GM12892 (cell line): ENCODE results near the gene NDOR1.
A peak's percentile ranks its signal among the peaks of the same experiment; 100 is the strongest.

Experiments
- DNase-seq: peaks from one replicate; pipeline ENCODE4 v3.0.0; 2011; ENCODE audit not compliant: insufficient read length
- FAIRE-seq: peaks from 2 replicates; lab custom pipeline; 2011; peaks lifted over from hg19 to GRCh38; lab: Jason Lieb, UNC
- POLR2A ChIP-seq: IDR thresholded peaks from 2 replicates; pipeline ENCODE4 v1.6.1; 2011; ENCODE audit warnings: low read depth, low read length, control low read depth
- POLR2AphosphoS5 ChIP-seq: IDR thresholded peaks from 2 replicates; pipeline ENCODE4 v1.6.1; 2011; ENCODE audit warnings: low read depth, low read length, control low read depth
- TAF1 ChIP-seq: IDR thresholded peaks from 2 replicates; pipeline ENCODE4 v1.6.1; 2011; ENCODE audit warnings: low read depth, mild to moderate bottlenecking, control low read depth, low read length, borderline replicate concordance

Gene NDOR1

GRCh38 chr9:137162505-137163364 lies 42.8 kb upstream of the NDOR1 start:
- DNase-seq, result no peak
- no peak for TF ChIP-seq TAF1
- TF ChIP-seq POLR2A, result no peak
- TF ChIP-seq POLR2AphosphoS5, result no peak
- FAIRE-seq, result no peak

DNA sequence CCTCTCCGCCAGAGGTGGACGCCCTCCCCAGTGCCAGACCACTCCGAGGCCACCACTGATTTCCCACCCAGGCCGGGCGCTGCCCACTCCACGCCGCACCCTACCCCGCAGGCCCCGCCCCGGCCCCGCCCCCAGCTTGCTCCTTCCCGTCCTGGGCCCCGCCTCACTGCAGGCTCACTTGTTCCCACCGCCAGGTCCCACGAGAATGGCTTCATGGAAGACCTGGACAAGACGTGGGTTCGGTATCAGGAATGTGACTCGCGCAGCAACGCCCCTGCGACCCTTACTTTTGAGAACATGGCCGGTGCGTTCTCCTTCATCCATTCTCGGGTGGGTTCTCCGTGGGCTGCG lies 42.2 kb upstream of the NDOR1 start:
- no peak for TF ChIP-seq POLR2A
- TF ChIP-seq TAF1, result no peak
- no peak for TF ChIP-seq POLR2AphosphoS5
- no peak for DNase-seq
- FAIRE-seq, result no peak

DNA sequence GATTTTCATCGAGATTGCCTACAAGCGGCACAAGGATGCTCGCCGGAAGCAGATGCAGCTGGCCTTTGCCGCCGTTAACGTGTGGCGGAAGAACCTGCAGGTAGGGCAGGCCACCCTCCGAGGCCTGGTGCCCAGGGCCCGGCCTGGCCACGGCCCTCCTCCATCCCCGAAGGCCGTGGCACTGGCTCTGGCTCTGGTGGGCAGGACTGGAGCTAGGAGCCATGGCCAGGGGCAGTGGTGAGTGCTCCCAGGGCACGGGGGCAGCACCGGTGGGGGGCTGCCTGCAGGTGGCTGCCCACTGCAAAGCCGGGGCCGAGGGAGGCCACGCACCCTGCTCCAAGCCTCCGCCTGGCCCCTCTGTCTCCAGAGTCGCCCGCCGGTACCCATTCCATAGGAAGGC lies 41.7 kb upstream of the NDOR1 start:
- no peak for DNase-seq
- TF ChIP-seq POLR2AphosphoS5 (no peak), POLR2A (no peak), TAF1 (no peak)
- FAIRE-seq, result no peak

DNA sequence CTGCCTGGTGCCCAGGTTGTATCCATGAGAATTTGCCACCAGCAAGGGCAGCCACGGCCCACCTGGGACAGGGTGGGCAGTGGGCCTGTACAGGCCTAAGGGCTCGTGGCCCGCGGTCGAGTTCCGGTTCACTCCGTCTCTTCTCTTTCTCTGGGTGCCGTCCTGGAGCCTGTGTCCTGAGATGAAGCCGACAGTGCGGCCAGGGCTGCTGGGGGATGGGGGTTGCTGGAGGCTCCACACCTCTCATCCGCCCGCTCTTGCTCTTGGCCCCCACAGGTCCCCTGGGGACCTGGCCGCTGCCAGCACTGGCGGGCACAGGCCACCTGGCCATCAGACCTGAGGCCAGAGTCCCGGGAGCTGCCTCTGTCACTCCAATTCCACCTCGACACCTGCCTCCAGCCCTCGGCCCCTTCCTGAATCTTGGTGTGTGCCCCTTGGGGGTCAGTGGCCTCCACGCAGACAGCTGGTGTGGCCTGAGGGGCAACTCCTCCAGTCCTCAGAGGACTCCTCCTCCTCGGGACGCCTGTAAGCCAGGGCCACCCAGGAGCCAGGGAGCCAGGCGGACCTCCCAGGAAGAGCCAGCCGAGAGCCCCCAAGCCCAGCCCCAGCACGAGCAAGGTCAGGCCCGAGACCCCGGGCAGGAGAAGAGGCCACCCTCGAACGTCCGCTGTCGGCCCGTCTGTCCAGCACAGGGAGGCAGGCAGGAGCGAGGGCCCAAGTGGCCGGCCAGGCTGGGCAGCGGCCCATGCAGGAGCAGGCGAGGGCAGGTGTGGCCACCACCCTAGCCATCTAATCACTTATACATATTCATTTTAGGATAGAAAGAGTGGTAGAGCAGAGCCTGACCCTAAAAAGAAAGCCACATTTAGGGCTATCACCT lies 40.9 kb upstream of the NDOR1 start:
- no peak for TF ChIP-seq TAF1
- no peak for TF ChIP-seq POLR2A
- no peak for TF ChIP-seq POLR2AphosphoS5
- FAIRE-seq, result no peak
- DNase-seq, result no peak

DNA sequence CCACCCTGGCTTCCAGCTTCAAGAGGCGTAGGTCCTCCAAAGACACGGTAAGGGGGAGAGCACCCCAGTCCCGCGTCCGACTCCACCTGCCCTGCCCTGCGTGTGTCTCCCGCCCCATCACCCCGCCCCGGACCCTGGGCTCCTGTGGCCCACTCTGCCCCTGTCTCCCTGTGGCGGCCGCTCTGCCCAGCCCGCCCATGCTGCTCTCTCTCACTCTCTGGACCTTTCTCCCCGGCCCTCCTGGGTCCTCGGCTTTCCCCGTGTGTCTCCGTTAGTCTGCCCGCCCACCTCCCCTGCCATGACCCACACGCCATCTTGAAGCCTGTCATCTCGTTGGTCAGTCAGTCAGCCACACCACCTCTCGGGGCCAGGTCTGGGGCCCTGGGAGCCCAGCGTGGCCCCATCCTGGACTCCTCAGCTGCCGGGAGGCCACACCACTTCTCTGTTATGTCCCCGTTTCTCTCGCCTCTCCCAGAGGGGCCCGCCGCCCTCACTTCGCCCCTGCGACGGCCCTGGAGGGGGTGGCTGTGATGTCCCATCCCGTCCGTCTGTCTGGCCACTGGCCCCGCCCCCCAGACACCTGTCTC lies 40.2 kb upstream of the NDOR1 start:
- DNase-seq (no peak), FAIRE-seq (no peak)
- TF ChIP-seq POLR2A (no peak), POLR2AphosphoS5 (no peak), TAF1 (no peak)

DNA sequence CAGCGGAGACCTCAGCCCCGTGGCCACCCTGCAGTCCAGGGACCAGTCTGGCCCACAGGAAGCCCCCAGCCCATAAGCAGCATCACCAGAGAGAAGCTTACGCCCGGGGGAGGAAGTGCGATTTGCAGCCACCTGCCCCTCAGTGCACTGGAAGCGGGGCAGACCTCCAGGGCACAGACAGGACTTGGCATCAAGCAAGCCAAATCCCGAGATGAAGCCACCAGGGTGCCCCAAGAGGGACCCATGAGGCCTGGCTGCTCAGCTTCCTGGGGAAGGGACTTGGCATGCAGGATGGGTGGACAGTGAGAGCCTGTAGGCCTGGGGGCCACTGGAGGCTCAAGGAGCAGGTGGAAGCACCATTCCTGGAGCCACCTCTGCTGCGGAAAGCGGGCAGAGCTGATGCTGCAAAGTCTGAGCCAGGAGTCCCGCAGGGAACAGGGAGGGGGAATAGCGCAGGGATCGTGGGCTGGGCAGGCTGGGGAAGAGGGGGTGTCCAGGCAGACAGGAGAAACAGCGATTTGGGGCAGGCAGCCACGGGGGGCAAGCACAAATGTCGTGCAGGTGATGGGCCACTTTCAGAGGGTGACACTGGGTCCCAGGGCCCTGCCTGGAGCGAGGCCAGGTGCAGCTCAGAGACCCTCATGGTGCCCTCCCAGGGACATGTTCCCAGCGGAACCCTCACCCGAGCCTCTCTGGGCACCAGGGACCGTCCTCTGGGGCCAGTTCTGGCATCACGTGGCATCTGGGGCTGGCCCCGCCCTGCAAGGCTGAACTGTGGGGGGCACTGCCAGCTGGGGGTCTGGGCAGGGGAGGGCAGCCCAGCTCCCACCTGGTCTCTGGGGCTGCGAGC lies 38.9 kb upstream of the NDOR1 start:
- no peak for FAIRE-seq
- no peak for DNase-seq
- TF ChIP-seq TAF1 (no peak), POLR2AphosphoS5 (no peak), POLR2A (no peak)

DNA sequence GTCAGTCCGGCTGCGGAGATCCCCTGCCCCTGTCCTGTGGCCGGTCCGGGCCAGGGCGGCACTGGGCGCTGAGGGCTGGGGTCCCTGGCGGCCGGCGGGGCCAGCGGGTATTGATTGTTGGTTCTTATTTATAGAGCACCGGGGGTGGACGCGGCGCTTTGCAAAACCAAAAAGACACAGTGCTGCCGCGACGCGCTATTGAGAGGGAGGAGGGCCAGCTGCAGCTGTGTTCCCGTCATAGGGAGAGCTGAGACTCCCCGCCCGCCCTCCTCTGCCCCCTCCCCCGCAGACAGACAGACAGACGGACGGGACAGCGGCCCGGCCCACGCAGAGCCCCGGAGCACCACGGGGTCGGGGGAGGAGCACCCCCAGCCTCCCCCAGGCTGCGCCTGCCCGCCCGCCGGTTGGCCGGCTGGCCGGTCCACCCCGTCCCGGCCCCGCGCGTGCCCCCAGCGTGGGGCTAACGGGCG lies 38.2 kb upstream of the NDOR1 start:
- no peak for TF ChIP-seq TAF1
- no peak for TF ChIP-seq POLR2AphosphoS5
- TF ChIP-seq POLR2A, result no peak
- no peak for DNase-seq
- FAIRE-seq, result no peak

- no peak for DNase-seq
- FAIRE-seq, result peak; percentile 86
- no peak for TF ChIP-seq TAF1
These were observed 37.5 kb upstream of the NDOR1 start for GRCh38 chr9:137167747-137168572.

- FAIRE-seq (peak; percentile 64), DNase-seq (no peak)
- TF ChIP-seq POLR2AphosphoS5 (no peak), POLR2A (no peak), TAF1 (no peak)
These were observed 37.0 kb upstream of the NDOR1 start for GRCh38 chr9:137168573-137168903.
